ENCODE data around the gene PLK1.
A peak's percentile ranks its signal among the peaks of the same experiment; 100 is the strongest.

Gene PLK1

GRCh38 chr16:23679986-23680336 lies 1.3 kb downstream of the PLK1 start:
- peak overlapping the region; percentile 96 for H3K4me3 ChIP-seq (ENCODE audit: low read depth, low read length)
- no peaks in the 10 kb centered on the region for H3K27me3 ChIP-seq (ENCODE audit: insufficient read depth, low read length)
- no peak overlapping the region for H3K27ac ChIP-seq (ENCODE audit: low read depth, low read length)
- no peak overlapping the region for H2AFZ ChIP-seq (ENCODE audit: low read length, unreplicated experiment)
- H3K79me2 ChIP-seq (ENCODE audit: control insufficient read depth, insufficient read depth, low read length, unreplicated experiment) = peaks cover 56% of the 10 kb centered on the region
- H3K4me1 ChIP-seq (ENCODE audit: control insufficient read depth, insufficient read depth, low read length, unreplicated experiment) = peaks cover 46% of the 10 kb centered on the region
- H3K36me3 ChIP-seq (ENCODE audit: insufficient read depth, low read length) = peaks cover 23% of the 10 kb centered on the region; the same call in 1 of the 2 replicates

- H3K4me1 ChIP-seq (ENCODE audit: control insufficient read depth, insufficient read depth, low read length, unreplicated experiment) = peaks cover 38% of the 10 kb centered on the region
- H3K79me2 ChIP-seq (ENCODE audit: control insufficient read depth, insufficient read depth, low read length, unreplicated experiment) = peaks cover 57% of the 10 kb centered on the region
- H3K27me3 ChIP-seq (ENCODE audit: insufficient read depth, low read length) = no peaks in the 10 kb centered on the region
- H3K4me3 ChIP-seq (ENCODE audit: low read depth, low read length) = no peak overlapping the region
- no peak overlapping the region for H3K27ac ChIP-seq (ENCODE audit: low read depth, low read length)
- H2AFZ ChIP-seq (ENCODE audit: low read length, unreplicated experiment) = no peak overlapping the region
- H3K36me3 ChIP-seq (ENCODE audit: insufficient read depth, low read length) = peaks cover 28% of the 10 kb centered on the region; the same call in 1 of the 2 replicates
Measured at GRCh38 chr16:23682181-23682580, 3.5 kb downstream of the PLK1 start.

DNA sequence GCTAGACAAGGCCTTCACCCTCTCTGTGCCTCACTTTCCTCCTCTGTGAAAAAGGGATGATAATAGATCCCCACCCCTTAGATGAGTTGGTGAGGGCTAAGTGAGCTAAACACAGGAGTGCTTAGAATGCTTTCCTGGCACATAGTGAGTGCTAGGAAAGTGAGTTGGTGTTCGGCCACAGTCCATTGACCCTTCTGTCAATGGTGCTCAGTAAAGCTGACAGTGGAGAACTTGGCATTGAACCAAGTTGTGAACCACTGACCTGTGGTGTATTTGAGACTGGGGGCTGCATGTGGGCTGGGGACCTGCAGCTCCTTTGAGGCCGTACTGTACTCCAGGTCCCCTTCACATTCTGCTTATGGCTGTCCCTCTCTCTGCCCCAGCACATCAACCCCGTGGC lies 4.8 kb downstream of the PLK1 start:
- no peak overlapping the region for H3K27ac ChIP-seq (ENCODE audit: low read depth, low read length)

GRCh38 chr16:23687034-23687808 lies 8.5 kb downstream of the PLK1 start:
- peaks cover 21% of the 10 kb centered on the region for H3K79me2 ChIP-seq (ENCODE audit: control insufficient read depth, insufficient read depth, low read length, unreplicated experiment)
- H3K36me3 ChIP-seq (ENCODE audit: insufficient read depth, low read length) = peaks cover 40% of the 10 kb centered on the region; the same call in 1 of the 2 replicates

More for the DNA sequence above, 4.8 kb downstream of the PLK1 start:
- peaks cover 26% of the 10 kb centered on the region for H3K4me1 ChIP-seq (ENCODE audit: control insufficient read depth, insufficient read depth, low read length, unreplicated experiment)
- no peak overlapping the region for H2AFZ ChIP-seq (ENCODE audit: low read length, unreplicated experiment)
- H3K4me3 ChIP-seq (ENCODE audit: low read depth, low read length) = no peak overlapping the region
- H3K79me2 ChIP-seq (ENCODE audit: control insufficient read depth, insufficient read depth, low read length, unreplicated experiment) = peaks cover 58% of the 10 kb centered on the region
- peaks cover 40% of the 10 kb centered on the region; the same call in 1 of the 2 replicates for H3K36me3 ChIP-seq (ENCODE audit: insufficient read depth, low read length)
- no peaks in the 10 kb centered on the region for H3K27me3 ChIP-seq (ENCODE audit: insufficient read depth, low read length)

DNA sequence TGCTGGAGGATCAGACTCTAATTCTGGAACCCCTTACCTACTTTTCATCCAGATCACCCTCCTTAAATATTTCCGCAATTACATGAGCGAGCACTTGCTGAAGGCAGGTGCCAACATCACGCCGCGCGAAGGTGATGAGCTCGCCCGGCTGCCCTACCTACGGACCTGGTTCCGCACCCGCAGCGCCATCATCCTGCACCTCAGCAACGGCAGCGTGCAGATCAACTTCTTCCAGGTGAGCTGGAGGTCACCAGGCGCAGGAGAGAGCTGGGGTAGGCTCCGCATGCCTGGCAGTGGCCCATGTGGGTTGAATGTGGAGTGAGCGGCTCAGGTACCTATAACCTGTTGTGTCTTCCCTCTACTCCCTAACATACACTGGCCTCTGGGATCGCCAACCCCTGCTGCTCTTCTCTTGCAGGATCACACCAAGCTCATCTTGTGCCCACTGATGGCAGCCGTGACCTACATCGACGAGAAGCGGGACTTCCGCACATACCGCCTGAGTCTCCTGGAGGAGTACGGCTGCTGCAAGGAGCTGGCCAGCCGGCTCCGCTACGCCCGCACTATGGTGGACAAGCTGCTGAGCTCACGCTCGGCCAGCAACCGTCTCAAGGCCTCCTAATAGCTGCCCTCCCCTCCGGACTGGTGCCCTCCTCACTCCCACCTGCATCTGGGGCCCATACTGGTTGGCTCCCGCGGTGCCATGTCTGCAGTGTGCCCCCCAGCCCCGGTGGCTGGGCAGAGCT lies 10.9 kb downstream of the PLK1 start:
- no peak overlapping the region for H3K27ac ChIP-seq (ENCODE audit: low read depth, low read length)
- peaks cover 2% of the 10 kb centered on the region for H3K79me2 ChIP-seq (ENCODE audit: control insufficient read depth, insufficient read depth, low read length, unreplicated experiment)
- H3K36me3 ChIP-seq (ENCODE audit: insufficient read depth, low read length) = peaks cover 28% of the 10 kb centered on the region; the same call in 1 of the 2 replicates
- H3K4me1 ChIP-seq (ENCODE audit: control insufficient read depth, insufficient read depth, low read length, unreplicated experiment) = peaks cover 9% of the 10 kb centered on the region
- no peak overlapping the region for H3K4me3 ChIP-seq (ENCODE audit: low read depth, low read length)
- no peaks in the 10 kb centered on the region for H3K27me3 ChIP-seq (ENCODE audit: insufficient read depth, low read length)
- H2AFZ ChIP-seq (ENCODE audit: low read length, unreplicated experiment) = no peak overlapping the region

More at GRCh38 chr16:23687034-23687808, 8.5 kb downstream of the PLK1 start:
- Histone ChIP-seq H3K4me3 (ENCODE audit: low read depth, low read length) (no peak overlapping the region), H3K27me3 (ENCODE audit: insufficient read depth, low read length) (no peaks in the 10 kb centered on the region), H3K4me1 (ENCODE audit: control insufficient read depth, insufficient read depth, low read length, unreplicated experiment) (peaks cover 9% of the 10 kb centered on the region), H3K27ac (ENCODE audit: low read depth, low read length) (no peak overlapping the region), H2AFZ (ENCODE audit: low read length, unreplicated experiment) (no peak overlapping the region)

GRCh38 chr16:23690771-23691482 lies 12.2 kb downstream of the PLK1 start:
- H3K27ac ChIP-seq (ENCODE audit: low read depth, low read length) = no peak overlapping the region
- H3K27me3 ChIP-seq (ENCODE audit: insufficient read depth, low read length) = no peaks in the 10 kb centered on the region
- no peak overlapping the region for H3K4me3 ChIP-seq (ENCODE audit: low read depth, low read length)
- H3K79me2 ChIP-seq (ENCODE audit: control insufficient read depth, insufficient read depth, low read length, unreplicated experiment) = peaks cover 2% of the 10 kb centered on the region
- no peak overlapping the region for H2AFZ ChIP-seq (ENCODE audit: low read length, unreplicated experiment)
- peaks cover 9% of the 10 kb centered on the region for H3K4me1 ChIP-seq (ENCODE audit: control insufficient read depth, insufficient read depth, low read length, unreplicated experiment)
- peaks cover 28% of the 10 kb centered on the region; the same call in 1 of the 2 replicates for H3K36me3 ChIP-seq (ENCODE audit: insufficient read depth, low read length)

GRCh38 chr16:23691483-23692189 lies 12.9 kb downstream of the PLK1 start:
- no peaks in the 10 kb centered on the region for H3K27me3 ChIP-seq (ENCODE audit: insufficient read depth, low read length)
- peak overlapping the region; percentile 14; the same call in 1 of the 2 replicates for H3K27ac ChIP-seq (ENCODE audit: low read depth, low read length)
- H3K4me1 ChIP-seq (ENCODE audit: control insufficient read depth, insufficient read depth, low read length, unreplicated experiment) = peaks cover 9% of the 10 kb centered on the region
- H2AFZ ChIP-seq (ENCODE audit: low read length, unreplicated experiment) = no peak overlapping the region
- no peak overlapping the region for H3K4me3 ChIP-seq (ENCODE audit: low read depth, low read length)
- peaks cover 28% of the 10 kb centered on the region; the same call in 1 of the 2 replicates for H3K36me3 ChIP-seq (ENCODE audit: insufficient read depth, low read length)
- H3K79me2 ChIP-seq (ENCODE audit: control insufficient read depth, insufficient read depth, low read length, unreplicated experiment) = peaks cover 2% of the 10 kb centered on the region

DNA sequence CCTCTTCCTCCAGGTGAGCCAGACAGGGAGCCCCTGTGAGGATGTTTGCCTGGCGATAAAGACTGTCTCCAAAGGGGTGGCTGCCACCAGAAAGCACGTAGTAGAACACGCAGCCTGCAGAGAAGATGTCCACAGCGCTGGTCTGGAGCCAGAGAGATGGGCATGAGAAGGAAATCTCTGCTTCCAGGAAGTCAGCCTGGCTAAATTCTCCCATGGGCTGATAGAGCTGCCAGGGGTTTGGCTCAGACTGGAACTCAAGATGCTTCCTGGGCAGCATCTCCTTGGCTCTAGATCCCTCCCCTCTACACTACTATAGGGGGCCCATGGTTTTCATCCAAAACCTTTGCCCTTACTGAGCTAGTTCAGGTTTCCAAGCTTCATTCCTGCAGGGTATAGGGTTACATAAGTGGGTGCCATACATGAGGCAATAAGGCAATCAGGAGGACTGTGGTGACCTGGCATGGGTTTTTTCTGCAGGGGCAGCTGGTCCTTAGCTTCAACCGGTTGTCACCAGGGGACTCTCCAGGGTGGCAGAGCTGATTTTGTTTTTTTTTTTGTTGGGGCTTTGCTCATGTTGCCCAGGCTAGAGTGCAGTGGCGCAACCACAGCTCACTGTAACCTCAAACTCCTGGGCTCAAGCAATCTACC lies 13.6 kb downstream of the PLK1 start:
- Histone ChIP-seq H3K79me2 (ENCODE audit: control insufficient read depth, insufficient read depth, low read length, unreplicated experiment) (no peaks in the 10 kb centered on the region), H3K4me1 (ENCODE audit: control insufficient read depth, insufficient read depth, low read length, unreplicated experiment) (peaks cover 9% of the 10 kb centered on the region), H3K27ac (ENCODE audit: low read depth, low read length) (peak overlapping the region; percentile 14; the same call in 1 of the 2 replicates), H3K27me3 (ENCODE audit: insufficient read depth, low read length) (no peaks in the 10 kb centered on the region), H3K4me3 (ENCODE audit: low read depth, low read length) (no peak overlapping the region), H2AFZ (ENCODE audit: low read length, unreplicated experiment) (no peak overlapping the region), H3K36me3 (ENCODE audit: insufficient read depth, low read length) (peaks cover 21% of the 10 kb centered on the region; the same call in 1 of the 2 replicates)

GRCh38 chr16:23694265-23694643 lies 15.6 kb downstream of the PLK1 start:
- Histone ChIP-seq H3K79me2 (ENCODE audit: control insufficient read depth, insufficient read depth, low read length, unreplicated experiment) (no peaks in the 10 kb centered on the region), H3K4me1 (ENCODE audit: control insufficient read depth, insufficient read depth, low read length, unreplicated experiment) (peaks cover 14% of the 10 kb centered on the region), H3K27me3 (ENCODE audit: insufficient read depth, low read length) (no peaks in the 10 kb centered on the region), H3K27ac (ENCODE audit: low read depth, low read length) (no peak overlapping the region), H3K36me3 (ENCODE audit: insufficient read depth, low read length) (peaks cover 10% of the 10 kb centered on the region; the same call in 1 of the 2 replicates), H3K4me3 (ENCODE audit: low read depth, low read length) (no peak overlapping the region), H2AFZ (ENCODE audit: low read length, unreplicated experiment) (no peak overlapping the region)

All from ACC112 (cell line).